ENCODE data around the gene HGD. TPM values are rescaled to one million over a fixed set of nuclear protein-coding genes. Genes with fewer than 3 reads are reported as not detected.

The HGD gene
- total RNA-seq, 1 experiment from 2014 or later = 1.5 TPM

DNA sequence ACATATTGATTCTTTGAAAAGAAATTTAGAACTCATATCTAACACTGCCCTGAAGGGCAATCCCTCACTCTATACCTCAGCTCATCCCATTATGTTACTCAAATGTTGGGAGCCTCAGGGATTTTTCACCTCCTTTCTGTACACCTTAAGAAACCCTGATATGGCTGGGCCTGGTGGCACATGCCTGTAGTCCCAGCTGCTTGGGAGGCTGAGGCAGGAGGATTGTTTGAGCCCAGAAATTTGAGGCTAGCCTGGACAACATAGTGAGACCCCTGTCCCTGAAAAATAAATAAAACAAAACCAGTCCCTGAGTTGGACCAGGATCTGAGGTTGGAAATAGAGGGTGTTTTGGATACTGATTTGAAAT is 58.3 kb downstream of the HGD start (continued):
- TF ChIP-seq, protein P1, sequence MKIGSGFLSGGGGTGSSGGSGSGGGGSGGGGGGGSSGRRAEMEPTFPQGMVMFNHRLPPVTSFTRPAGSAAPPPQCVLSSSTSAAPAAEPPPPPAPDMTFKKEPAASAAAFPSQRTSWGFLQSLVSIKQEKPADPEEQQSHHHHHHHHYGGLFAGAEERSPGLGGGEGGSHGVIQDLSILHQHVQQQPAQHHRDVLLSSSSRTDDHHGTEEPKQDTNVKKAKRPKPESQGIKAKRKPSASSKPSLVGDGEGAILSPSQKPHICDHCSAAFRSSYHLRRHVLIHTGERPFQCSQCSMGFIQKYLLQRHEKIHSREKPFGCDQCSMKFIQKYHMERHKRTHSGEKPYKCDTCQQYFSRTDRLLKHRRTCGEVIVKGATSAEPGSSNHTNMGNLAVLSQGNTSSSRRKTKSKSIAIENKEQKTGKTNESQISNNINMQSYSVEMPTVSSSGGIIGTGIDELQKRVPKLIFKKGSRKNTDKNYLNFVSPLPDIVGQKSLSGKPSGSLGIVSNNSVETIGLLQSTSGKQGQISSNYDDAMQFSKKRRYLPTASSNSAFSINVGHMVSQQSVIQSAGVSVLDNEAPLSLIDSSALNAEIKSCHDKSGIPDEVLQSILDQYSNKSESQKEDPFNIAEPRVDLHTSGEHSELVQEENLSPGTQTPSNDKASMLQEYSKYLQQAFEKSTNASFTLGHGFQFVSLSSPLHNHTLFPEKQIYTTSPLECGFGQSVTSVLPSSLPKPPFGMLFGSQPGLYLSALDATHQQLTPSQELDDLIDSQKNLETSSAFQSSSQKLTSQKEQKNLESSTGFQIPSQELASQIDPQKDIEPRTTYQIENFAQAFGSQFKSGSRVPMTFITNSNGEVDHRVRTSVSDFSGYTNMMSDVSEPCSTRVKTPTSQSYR (CRISPR knock-in tag; IDR thresholded peaks at IDR 0.05) = no peak
- TF ChIP-seq NFATC4 (CRISPR knock-in tag; IDR thresholded peaks at IDR 0.05) = no peak
- no peak for TF ChIP-seq FOXP1 (CRISPR knock-in tag; IDR thresholded peaks at IDR 0.05; ENCODE audit: borderline replicate concordance)

DNA sequence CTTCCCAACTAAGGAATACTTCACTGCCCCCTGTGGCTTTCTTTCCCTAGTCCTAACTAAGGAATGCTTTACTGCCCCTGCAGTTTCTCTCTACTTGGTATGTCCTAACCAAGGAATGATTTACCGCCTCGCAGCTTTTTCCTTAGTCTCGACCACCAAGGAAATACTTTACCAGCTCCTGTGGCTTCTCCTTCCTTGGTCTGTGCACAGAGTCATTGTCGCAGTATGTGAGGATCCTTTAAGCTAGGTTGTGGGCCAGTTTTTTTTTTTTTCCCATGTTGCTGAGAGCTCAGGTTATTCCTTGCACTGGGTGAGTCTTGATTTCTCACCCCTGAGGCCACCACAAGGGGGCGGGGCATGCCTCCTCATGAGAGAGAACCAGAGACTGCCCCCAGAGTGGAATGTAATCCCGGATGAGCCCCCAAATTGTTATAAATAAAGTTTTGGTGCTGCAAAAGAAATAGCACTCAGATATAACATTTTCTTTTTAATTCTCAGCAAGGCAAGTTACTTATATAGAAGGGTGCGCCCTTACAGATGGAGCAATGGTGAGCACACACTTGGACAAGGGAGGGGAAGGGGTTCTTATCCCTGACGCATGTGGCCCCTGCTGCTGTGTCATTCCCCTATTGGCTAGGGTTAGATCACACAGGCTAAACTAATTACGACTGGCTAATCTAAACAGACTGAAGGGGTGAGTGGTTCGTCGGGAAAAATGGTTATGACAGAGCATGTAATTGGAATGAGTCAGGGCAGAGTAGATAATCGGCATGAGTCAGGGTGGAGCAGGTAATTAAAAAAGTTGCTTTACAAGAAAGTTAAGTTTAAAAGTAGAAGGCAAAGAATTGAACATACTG is 58.9 kb downstream of the HGD start:
- ChIA-PET CTCF (interaction anchor here (0.6 to 1.8 kb wide), 6 partner anchors 11 to 206 kb away, joined by 3 to 15 read pairs (median 3); no protein-coding TSS in a partner anchor), POLR2A (no interaction called here)
- Mint-ChIP-seq H3K4me1 (peaks cover 7% of the 10 kb centered on the region), H3K4me3 (no peak overlapping the region), H3K36me3 (peaks cover 38% of the 10 kb centered on the region), H3K27me3 (ENCODE audit: low read depth) (peaks cover 11% of the 10 kb centered on the region), H3K9me3 (peaks cover 55% of the 10 kb centered on the region), H3K27ac (no peak overlapping the region)
- no peak for TF ChIP-seq GRHL2 (CRISPR knock-in tag; IDR thresholded peaks at IDR 0.05; ENCODE audit: insufficient replicate concordance, severe bottlenecking)
- TF ChIP-seq, protein P2, sequence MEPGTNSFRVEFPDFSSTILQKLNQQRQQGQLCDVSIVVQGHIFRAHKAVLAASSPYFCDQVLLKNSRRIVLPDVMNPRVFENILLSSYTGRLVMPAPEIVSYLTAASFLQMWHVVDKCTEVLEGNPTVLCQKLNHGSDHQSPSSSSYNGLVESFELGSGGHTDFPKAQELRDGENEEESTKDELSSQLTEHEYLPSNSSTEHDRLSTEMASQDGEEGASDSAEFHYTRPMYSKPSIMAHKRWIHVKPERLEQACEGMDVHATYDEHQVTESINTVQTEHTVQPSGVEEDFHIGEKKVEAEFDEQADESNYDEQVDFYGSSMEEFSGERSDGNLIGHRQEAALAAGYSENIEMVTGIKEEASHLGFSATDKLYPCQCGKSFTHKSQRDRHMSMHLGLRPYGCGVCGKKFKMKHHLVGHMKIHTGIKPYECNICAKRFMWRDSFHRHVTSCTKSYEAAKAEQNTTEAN (CRISPR knock-in tag; IDR thresholded peaks at IDR 0.05) = no peak
- no peak for TF ChIP-seq GABPB1 (CRISPR knock-in tag; IDR thresholded peaks at IDR 0.05)
- TF ChIP-seq, protein P3, sequence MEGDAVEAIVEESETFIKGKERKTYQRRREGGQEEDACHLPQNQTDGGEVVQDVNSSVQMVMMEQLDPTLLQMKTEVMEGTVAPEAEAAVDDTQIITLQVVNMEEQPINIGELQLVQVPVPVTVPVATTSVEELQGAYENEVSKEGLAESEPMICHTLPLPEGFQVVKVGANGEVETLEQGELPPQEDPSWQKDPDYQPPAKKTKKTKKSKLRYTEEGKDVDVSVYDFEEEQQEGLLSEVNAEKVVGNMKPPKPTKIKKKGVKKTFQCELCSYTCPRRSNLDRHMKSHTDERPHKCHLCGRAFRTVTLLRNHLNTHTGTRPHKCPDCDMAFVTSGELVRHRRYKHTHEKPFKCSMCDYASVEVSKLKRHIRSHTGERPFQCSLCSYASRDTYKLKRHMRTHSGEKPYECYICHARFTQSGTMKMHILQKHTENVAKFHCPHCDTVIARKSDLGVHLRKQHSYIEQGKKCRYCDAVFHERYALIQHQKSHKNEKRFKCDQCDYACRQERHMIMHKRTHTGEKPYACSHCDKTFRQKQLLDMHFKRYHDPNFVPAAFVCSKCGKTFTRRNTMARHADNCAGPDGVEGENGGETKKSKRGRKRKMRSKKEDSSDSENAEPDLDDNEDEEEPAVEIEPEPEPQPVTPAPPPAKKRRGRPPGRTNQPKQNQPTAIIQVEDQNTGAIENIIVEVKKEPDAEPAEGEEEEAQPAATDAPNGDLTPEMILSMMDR (IDR thresholded peaks at IDR 0.05) = peak; percentile 30; the same call in 1 of the 2 replicates
- TF ChIP-seq FOXJ3 (CRISPR knock-in tag; IDR thresholded peaks at IDR 0.05; ENCODE audit: borderline replicate concordance) = no peak
- peak; percentile 69 for DNase-seq (ENCODE audit: low spot score)
- 0 out of 2 replicates have a peak, but pooled peaks have one; percentile 28 for ATAC-seq

DNA sequence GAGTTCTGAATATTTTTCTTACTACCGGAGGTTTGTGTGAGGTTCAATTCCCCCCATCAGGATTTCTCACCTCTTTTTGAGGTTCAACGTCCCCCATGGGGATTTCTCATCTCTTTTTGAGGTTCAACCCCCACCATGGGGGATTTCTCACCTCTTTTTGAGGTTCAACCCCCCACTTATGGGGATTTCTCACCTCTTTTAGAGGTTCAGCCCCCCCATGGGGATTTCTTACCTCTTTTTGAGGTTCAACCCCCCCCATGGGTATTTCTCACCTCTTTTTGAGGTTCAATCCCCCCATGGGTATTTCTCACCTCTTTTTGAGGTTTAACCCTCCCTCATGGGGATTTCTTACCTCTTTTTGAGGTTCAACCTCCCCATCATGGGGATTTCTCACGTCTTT is 59.6 kb downstream of the HGD start:
- POLR2A ChIA-PET = no interaction called here
- Mint-ChIP-seq H3K27ac (no peak overlapping the region), H3K27me3 (ENCODE audit: low read depth) (peaks cover 11% of the 10 kb centered on the region), H3K4me1 (peaks cover 10% of the 10 kb centered on the region), H3K4me3 (no peak overlapping the region), H3K9me3 (peaks cover 51% of the 10 kb centered on the region), H3K36me3 (peaks cover 38% of the 10 kb centered on the region)
- TF ChIP-seq, protein P4, sequence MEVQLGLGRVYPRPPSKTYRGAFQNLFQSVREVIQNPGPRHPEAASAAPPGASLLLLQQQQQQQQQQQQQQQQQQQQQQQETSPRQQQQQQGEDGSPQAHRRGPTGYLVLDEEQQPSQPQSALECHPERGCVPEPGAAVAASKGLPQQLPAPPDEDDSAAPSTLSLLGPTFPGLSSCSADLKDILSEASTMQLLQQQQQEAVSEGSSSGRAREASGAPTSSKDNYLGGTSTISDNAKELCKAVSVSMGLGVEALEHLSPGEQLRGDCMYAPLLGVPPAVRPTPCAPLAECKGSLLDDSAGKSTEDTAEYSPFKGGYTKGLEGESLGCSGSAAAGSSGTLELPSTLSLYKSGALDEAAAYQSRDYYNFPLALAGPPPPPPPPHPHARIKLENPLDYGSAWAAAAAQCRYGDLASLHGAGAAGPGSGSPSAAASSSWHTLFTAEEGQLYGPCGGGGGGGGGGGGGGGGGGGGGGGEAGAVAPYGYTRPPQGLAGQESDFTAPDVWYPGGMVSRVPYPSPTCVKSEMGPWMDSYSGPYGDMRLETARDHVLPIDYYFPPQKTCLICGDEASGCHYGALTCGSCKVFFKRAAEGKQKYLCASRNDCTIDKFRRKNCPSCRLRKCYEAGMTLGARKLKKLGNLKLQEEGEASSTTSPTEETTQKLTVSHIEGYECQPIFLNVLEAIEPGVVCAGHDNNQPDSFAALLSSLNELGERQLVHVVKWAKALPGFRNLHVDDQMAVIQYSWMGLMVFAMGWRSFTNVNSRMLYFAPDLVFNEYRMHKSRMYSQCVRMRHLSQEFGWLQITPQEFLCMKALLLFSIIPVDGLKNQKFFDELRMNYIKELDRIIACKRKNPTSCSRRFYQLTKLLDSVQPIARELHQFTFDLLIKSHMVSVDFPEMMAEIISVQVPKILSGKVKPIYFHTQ (CRISPR knock-in tag; IDR thresholded peaks at IDR 0.05) = no peak
- no peak for TF ChIP-seq ZNF423 (CRISPR knock-in tag; IDR thresholded peaks at IDR 0.05)
- TF ChIP-seq, protein P3 (IDR thresholded peaks at IDR 0.05) = no peak
- TF ChIP-seq, protein P5, sequence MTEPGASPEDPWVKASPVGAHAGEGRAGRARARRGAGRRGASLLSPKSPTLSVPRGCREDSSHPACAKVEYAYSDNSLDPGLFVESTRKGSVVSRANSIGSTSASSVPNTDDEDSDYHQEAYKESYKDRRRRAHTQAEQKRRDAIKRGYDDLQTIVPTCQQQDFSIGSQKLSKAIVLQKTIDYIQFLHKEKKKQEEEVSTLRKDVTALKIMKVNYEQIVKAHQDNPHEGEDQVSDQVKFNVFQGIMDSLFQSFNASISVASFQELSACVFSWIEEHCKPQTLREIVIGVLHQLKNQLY (CRISPR knock-in tag; IDR thresholded peaks at IDR 0.05) = no peak
- no peak for TF ChIP-seq RELA (CRISPR knock-in tag; IDR thresholded peaks at IDR 0.05; ENCODE audit: borderline replicate concordance)
- TF ChIP-seq, protein P6, sequence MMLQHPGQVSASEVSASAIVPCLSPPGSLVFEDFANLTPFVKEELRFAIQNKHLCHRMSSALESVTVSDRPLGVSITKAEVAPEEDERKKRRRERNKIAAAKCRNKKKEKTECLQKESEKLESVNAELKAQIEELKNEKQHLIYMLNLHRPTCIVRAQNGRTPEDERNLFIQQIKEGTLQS (CRISPR knock-in tag; conservative IDR thresholded peaks at IDR 0.05) = no peak
- TF ChIP-seq NR1H2 (CRISPR knock-in tag; IDR thresholded peaks at IDR 0.05) = no peak
- TF ChIP-seq CREB1 (CRISPR knock-in tag; IDR thresholded peaks at IDR 0.05) = no peak
- TF ChIP-seq SP1 (CRISPR knock-in tag; conservative IDR thresholded peaks at IDR 0.05) = no peak
- no peak for TF ChIP-seq ZNF263 (CRISPR knock-in tag; IDR thresholded peaks at IDR 0.05; ENCODE audit: low read depth)
- no peak for TF ChIP-seq GABPB1 (CRISPR knock-in tag; IDR thresholded peaks at IDR 0.05)
- ATAC-seq = no peak
- no peak for DNase-seq (ENCODE audit: low spot score)
- CTCF ChIA-PET = interaction anchor here (0.6 to 1.8 kb wide), 6 partner anchors 10 to 205 kb away, joined by 3 to 15 read pairs (median 3); no protein-coding TSS in a partner anchor

Measured in WTC11 (cell line).